Measurements from ENCODE around the gene PRPF18.
A peak's percentile ranks its signal among the peaks of the same experiment; 100 is the strongest.

PRPF18 gene

GRCh38 chr10:13608246-13608853, 21.6 kb downstream of the PRPF18 start:
- no peak for FAIRE-seq

GRCh38 chr10:13612654-13613373, 26.0 kb downstream of the PRPF18 start:
- no peak for FAIRE-seq

- FAIRE-seq: peak; percentile 91
These were observed 26.8 kb downstream of the PRPF18 start for GRCh38 chr10:13613519-13613918.

- no peak for FAIRE-seq
These were observed 28.0 kb downstream of the PRPF18 start for GRCh38 chr10:13614530-13615332.

- no peak for FAIRE-seq
These were observed 29.0 kb downstream of the PRPF18 start for GRCh38 chr10:13615650-13616300.

- no peak for FAIRE-seq
These were observed 30.4 kb downstream of the PRPF18 start for GRCh38 chr10:13617116-13617515.

GRCh38 chr10:13621931-13622330, 35.2 kb downstream of the PRPF18 start:
- no peak for FAIRE-seq

GRCh38 chr10:13624630-13625029, 37.9 kb downstream of the PRPF18 start:
- no peak for FAIRE-seq

GRCh38 chr10:13627459-13628310, 40.9 kb downstream of the PRPF18 start:
- no peak for FAIRE-seq

GRCh38 chr10:13628661-13629060, 41.9 kb downstream of the PRPF18 start:
- FAIRE-seq: no peak

GRCh38 chr10:13629116-13629515, 42.4 kb downstream of the PRPF18 start:
- no peak for FAIRE-seq

- no peak for FAIRE-seq
These were observed 43.5 kb downstream of the PRPF18 start for GRCh38 chr10:13630231-13630630.

- no peak for FAIRE-seq
These were observed 44.8 kb downstream of the PRPF18 start for GRCh38 chr10:13631594-13631993.

- FAIRE-seq: no peak
These were observed 45.7 kb downstream of the PRPF18 start for GRCh38 chr10:13632440-13632839.

- FAIRE-seq: no peak
These were observed 46.2 kb downstream of the PRPF18 start for GRCh38 chr10:13632884-13633440.

- peak; percentile 82 for FAIRE-seq
These were observed 46.9 kb downstream of the PRPF18 start for GRCh38 chr10:13633689-13634088.

- no peak for FAIRE-seq
These were observed 47.4 kb downstream of the PRPF18 start for GRCh38 chr10:13634207-13634606.

- no peak for FAIRE-seq
These were observed 50.0 kb downstream of the PRPF18 start for GRCh38 chr10:13636776-13637175.

- FAIRE-seq: no peak
These were observed 50.6 kb downstream of the PRPF18 start for GRCh38 chr10:13637303-13637856.

GRCh38 chr10:13637894-13638293, 51.1 kb downstream of the PRPF18 start:
- FAIRE-seq: no peak

- FAIRE-seq: no peak
These were observed 55.5 kb downstream of the PRPF18 start for GRCh38 chr10:13642293-13642692.

GRCh38 chr10:13643016-13643415, 56.3 kb downstream of the PRPF18 start:
- FAIRE-seq: no peak

Data from islet of Langerhans (tissue), 1 donor.